ENCODE results near the gene BCHE. TPM values are rescaled to one million over a fixed set of nuclear protein-coding genes. Genes with fewer than 3 reads are reported as not detected.

The BCHE gene
- total RNA-seq, 4 donors from 2014 or later: 8.2 to 13.7 (median 11.3) TPM; not detected in 1

GRCh38 chr3:165775824-165776223 lies 61.4 kb downstream of the BCHE start:
- Histone ChIP-seq H3K27me3 (no peaks in the 10 kb centered on the region), H3K27ac (no peak overlapping the region), H3K4me1 (no peaks in the 10 kb centered on the region), H3K9me3 (no peaks in the 10 kb centered on the region), H3K36me3 (no peaks in the 10 kb centered on the region), H3K4me3 (no peak overlapping the region)
- intact Hi-C loops (cut with DNase I; ENCODE audit: low total_unique reads): no loop called here
- 49 to 65% methylated on average over 3 of the region's 3 CpGs for WGBS, 2 donors (ENCODE audit: low coverage in 1 of 2)
- DNase-seq: no peak
- in situ Hi-C loops (cut with MboI; ENCODE audit: low pct_ligation_motif_present in 1 of 4, low pct_unique_long_range_greater_than_20kb in 1 of 4, low sequenced_read_pairs in 3 of 4): no loop called here
- TF ChIP-seq POLR2AphosphoS5 (IDR thresholded peaks at IDR 0.05): no peak

- no peaks in the 10 kb centered on the region for H3K4me1 ChIP-seq
- H3K27me3 ChIP-seq: no peaks in the 10 kb centered on the region
- no peaks in the 10 kb centered on the region for H3K36me3 ChIP-seq
- in situ Hi-C loops (cut with MboI; ENCODE audit: low pct_ligation_motif_present in 1 of 4, low pct_unique_long_range_greater_than_20kb in 1 of 4, low sequenced_read_pairs in 3 of 4): no loop called here
- intact Hi-C loops (cut with DNase I; ENCODE audit: low total_unique reads): no loop called here
- no peak overlapping the region for H3K27ac ChIP-seq
- no peak overlapping the region for H3K4me3 ChIP-seq
- TF ChIP-seq POLR2AphosphoS5 (IDR thresholded peaks at IDR 0.05) (no peak), POLR2A (IDR thresholded peaks at IDR 0.05) (no peak), EP300 (IDR thresholded peaks at IDR 0.05; ENCODE audit: low read depth) (no peak)
- WGBS, 2 donors (ENCODE audit: low coverage in 1 of 2): 62 to 63% methylated on average over 2 to 3 of the region's 3 CpGs
- no peaks in the 10 kb centered on the region for H3K9me3 ChIP-seq
- DNase-seq: no peak
These were observed 66.4 kb downstream of the BCHE start for GRCh38 chr3:165770781-165771180.

- WGBS, 2 donors (ENCODE audit: low coverage in 1 of 2): 85 to 86% methylated on average over 4 of the region's 4 CpGs
- Histone ChIP-seq H3K27ac (no peak overlapping the region), H3K4me3 (no peak overlapping the region), H3K4me1 (no peaks in the 10 kb centered on the region), H3K36me3 (no peaks in the 10 kb centered on the region), H3K9me3 (no peaks in the 10 kb centered on the region), H3K27me3 (no peaks in the 10 kb centered on the region)
- TF ChIP-seq CTCF (IDR thresholded peaks at IDR 0.05): no peak
- no peak for TF ChIP-seq POLR2A (IDR thresholded peaks at IDR 0.05)
- in situ Hi-C loops (cut with MboI; ENCODE audit: low pct_ligation_motif_present in 1 of 4, low pct_unique_long_range_greater_than_20kb in 1 of 4, low sequenced_read_pairs in 3 of 4): no loop called here
- DNase-seq: no peak
- intact Hi-C loops (cut with DNase I; ENCODE audit: low total_unique reads): no loop called here
These were observed 68.5 kb downstream of the BCHE start for GRCh38 chr3:165768680-165769079.

- no peaks in the 10 kb centered on the region for H3K36me3 ChIP-seq
- in situ Hi-C loops (cut with MboI; ENCODE audit: low pct_ligation_motif_present in 1 of 4, low pct_unique_long_range_greater_than_20kb in 1 of 4, low sequenced_read_pairs in 3 of 4) (no loop called here), intact Hi-C loops (cut with DNase I; ENCODE audit: low total_unique reads) (no loop called here)
- TF ChIP-seq EP300 (IDR thresholded peaks at IDR 0.05; ENCODE audit: low read depth): no peak
- no peaks in the 10 kb centered on the region for H3K27me3 ChIP-seq
- no peak overlapping the region for H3K4me3 ChIP-seq
- H3K27ac ChIP-seq: no peak overlapping the region
- H3K4me1 ChIP-seq: no peaks in the 10 kb centered on the region
- 83 to 100% methylated on average over 1 to 3 of the region's 3 CpGs for WGBS, 2 donors (ENCODE audit: low coverage in 1 of 2)
- no peak for DNase-seq
- no peaks in the 10 kb centered on the region for H3K9me3 ChIP-seq
These were observed 78.2 kb downstream of the BCHE start for GRCh38 chr3:165759041-165759440.

- Histone ChIP-seq H3K27ac (no peak overlapping the region), H3K4me1 (no peaks in the 10 kb centered on the region), H3K9me3 (no peaks in the 10 kb centered on the region), H3K36me3 (no peaks in the 10 kb centered on the region), H3K27me3 (no peaks in the 10 kb centered on the region), H3K4me3 (no peak overlapping the region)
- 75 to 97% methylated on average over 1 of the region's 1 CpG for WGBS, 2 donors (ENCODE audit: low coverage in 1 of 2)
- no peak for TF ChIP-seq POLR2AphosphoS5 (IDR thresholded peaks at IDR 0.05)
- no peak for TF ChIP-seq CTCF (IDR thresholded peaks at IDR 0.05)
- no peak for TF ChIP-seq POLR2A (IDR thresholded peaks at IDR 0.05)
- TF ChIP-seq EP300 (IDR thresholded peaks at IDR 0.05; ENCODE audit: low read depth): no peak
- in situ Hi-C loops (cut with MboI; ENCODE audit: low pct_ligation_motif_present in 1 of 4, low pct_unique_long_range_greater_than_20kb in 1 of 4, low sequenced_read_pairs in 3 of 4) (no loop called here), intact Hi-C loops (cut with DNase I; ENCODE audit: low total_unique reads) (no loop called here)
- no peak for DNase-seq
These were observed 81.7 kb downstream of the BCHE start for GRCh38 chr3:165755571-165755970.

Data from transverse colon (tissue), 4 donors.